Skin of body (tissue), 2 donors: Measurements from ENCODE around the gene UBE2E1. TPM values are rescaled to one million over a fixed set of nuclear protein-coding genes. Genes with fewer than 3 reads are reported as not detected.

Experiments used
- DNase-seq: peaks from one replicate; lab custom pipeline; 2025; lab: John Stamatoyannopoulos, UW
- total RNA-seq: library from RNA; depleted of rRNA; stranded (reverse); fragments of >200 nt; gene quantifications from one replicate; pipeline ENCODE4 v1.2.3, GENCODE V29; 2014

Gene UBE2E1
- total RNA-seq: 74.1 TPM

GRCh38 chr3:23805633-23806533 is at the start of gene UBE2E1:
TSS of gene UBE2E1 (plus strand) at chr3:23805955. CDS start at chr3:23807270, 1,315 bp downstream.
- peak; percentile 58 for DNase-seq

DNA sequence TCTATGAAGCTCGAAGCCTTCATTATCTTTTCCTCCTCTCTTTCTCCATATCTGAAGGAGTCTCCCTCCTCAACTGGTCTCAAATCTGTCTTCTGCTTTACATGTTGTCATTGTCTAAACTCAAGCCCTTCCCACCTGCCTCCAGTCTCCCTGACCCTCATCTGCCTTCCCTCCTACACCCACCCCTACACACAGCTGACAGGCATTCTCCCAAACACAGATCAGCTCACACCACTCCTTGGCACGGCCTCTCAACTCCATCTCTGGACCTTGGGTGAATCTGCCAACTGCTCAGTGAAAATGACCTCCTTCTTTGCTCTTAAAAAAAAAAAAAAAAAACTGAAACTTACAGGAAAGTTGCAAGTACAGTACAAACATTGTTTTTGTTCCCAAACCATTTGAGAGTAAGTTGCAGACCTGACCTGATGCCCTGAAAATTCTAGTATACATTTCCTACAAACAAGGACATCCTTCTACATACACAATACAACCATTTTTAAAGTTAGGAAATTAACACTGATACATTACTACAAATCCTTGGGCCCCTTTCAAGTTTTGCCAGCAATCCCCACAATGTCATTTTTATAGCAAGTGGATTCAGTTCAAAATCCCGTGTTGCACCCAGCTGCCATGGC is 49.4 kb upstream of the UBE2E1 start:
- DNase-seq: no peak

GRCh38 chr3:23758253-23758838 is 47.4 kb upstream of the UBE2E1 start:
- no peak for DNase-seq

GRCh38 chr3:23760325-23760724 is 45.4 kb upstream of the UBE2E1 start:
- DNase-seq: no peak

DNA sequence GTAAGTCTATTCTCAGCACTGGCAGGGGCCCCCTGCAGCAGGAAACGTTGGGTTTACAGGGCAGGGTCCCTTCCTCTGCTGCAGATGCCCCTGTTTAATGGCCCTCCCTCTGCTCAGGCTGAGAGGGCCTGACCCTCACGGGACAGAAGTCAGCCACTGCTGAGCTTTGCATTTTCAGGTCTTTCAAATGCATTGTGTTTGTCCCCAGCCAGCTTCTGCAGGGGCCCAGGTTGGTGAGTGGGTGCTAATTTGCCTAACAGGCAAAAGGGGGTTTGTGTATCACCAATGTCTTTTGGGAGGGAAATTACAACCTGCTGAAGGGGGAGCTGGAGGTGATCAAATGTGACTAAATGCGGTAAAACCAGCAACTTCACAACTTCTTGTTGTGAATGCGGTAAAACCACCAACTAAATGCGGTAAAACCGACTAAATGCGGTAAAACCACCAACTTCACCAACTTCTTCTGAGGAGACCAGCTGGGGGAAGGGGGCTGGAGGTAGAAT is 44.8 kb upstream of the UBE2E1 start:
- DNase-seq: no peak

GRCh38 chr3:23761440-23761896 is 44.3 kb upstream of the UBE2E1 start:
- no peak for DNase-seq

GRCh38 chr3:23762214-23762613 is 43.5 kb upstream of the UBE2E1 start:
- DNase-seq: no peak

GRCh38 chr3:23762759-23763477 is 42.8 kb upstream of the UBE2E1 start:
- DNase-seq: peak; percentile 73

DNA sequence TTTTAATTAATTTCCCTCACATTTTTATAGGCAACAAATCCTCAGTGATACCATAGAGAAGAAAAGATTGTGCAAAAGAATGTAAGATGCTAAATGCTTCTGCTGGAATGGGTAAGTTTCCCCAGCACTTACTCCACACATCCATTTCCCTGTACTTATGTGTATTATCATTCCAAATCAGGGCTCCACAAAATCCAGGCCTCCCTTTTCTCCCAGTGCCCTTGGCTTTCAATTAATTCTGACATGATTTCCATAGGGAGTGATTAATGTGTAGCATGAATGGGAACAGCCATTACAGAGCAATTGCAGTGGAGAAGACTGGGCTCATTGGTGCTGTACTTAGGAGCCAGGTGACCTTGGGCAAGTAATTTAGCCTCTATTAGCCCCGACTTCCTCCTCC is 41.3 kb upstream of the UBE2E1 start:
- no peak for DNase-seq

GRCh38 chr3:23767546-23767945 is 38.2 kb upstream of the UBE2E1 start:
- DNase-seq: no peak

DNA sequence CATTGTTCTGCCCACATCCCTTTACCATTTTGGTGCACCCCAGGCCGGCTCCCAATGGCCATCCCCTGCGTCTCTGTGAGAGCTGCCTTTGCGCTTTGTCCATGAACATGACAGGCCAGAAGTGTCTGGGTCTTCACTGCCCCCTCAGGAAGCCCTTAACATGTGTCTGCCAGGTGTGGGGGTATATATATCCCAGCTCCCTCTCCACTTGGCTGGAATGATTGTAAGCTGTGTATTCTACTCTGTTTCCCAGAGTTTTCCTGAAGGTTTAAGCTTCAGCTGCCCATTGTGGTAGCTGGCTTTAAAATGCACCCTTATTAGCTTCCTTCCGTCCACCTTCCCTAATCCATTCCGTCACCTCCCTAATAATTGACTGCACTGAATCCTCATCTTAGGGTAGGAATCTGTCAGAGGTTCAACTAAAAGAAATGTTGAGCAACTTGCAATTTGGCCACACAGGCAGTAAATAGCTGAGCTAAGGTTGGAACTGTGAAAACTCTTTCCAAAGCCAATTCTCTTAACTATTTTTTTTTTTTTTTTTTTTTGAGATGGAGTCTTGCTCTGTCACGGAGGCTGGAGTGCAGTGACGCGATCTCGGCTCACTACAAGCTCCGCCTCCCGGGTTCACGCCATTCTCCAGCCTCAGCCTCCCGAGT is 30.4 kb upstream of the UBE2E1 start:
- DNase-seq: no peak

DNA sequence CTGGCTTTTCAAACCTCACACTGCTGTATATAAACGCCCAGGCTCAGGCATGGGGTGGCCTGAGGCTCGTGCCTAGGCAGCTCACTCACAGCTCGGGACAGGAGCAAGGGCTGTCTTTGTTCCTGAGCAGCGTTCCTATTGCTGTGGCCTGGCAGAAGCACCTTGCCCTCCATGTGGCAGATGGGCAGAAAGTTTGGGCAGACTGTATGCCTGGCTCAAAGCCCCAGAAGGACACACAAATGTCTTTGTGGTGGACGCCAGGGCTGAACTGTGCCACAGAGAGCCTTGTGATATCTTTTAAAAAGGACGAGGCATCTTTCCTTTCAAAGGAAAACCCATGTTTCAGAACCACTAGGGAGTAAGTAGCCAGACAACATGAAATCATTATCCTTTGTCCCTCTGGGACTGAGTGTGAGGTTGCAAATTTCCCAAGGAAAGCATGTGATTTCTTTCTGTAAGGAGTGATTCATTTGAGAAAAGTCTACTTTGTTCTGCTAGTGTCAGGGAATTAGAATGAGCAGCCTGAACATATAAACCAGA is 29.3 kb upstream of the UBE2E1 start:
- no peak for DNase-seq

DNA sequence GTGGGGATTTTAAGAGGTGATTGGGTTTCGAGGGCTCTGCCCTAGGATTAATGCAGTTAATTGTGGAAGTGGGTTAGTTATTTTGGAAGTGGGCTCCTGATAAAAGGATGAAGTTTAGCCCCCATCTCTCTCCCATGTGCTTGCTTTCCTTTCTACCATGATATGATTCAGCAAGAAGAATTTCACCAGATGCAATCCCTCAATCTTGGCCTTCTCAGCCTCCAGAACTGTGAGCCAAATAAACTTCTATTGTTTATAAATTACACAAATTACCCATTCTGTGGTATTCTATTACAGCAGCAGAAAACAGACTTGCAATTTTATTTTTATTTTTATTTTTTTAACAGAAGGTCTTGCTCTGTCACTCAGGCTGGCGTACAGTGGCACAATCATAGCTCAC is 27.3 kb upstream of the UBE2E1 start:
- DNase-seq: no peak

- DNase-seq: no peak
These were observed 25.9 kb upstream of the UBE2E1 start for GRCh38 chr3:23779841-23780240.

DNA sequence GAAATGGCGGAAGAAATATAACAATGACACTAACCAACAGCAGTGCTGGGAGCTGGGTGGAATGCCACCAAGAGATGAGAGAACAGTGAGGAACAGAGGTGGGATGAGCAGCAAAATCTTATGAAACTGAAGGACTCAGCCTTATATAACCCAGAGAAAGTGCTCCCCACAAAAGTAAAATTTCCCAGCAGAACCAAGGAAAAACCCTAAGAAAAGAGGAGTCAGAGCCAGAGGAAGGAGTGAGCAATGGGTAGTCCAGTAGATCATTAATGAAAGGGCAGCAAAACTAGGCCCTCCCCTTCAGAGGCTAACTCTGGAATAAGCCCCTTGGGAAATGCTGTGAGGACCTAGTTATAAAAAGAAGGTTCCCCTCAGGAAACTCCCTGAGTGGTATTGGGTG is 24.7 kb upstream of the UBE2E1 start:
- DNase-seq: no peak

DNA sequence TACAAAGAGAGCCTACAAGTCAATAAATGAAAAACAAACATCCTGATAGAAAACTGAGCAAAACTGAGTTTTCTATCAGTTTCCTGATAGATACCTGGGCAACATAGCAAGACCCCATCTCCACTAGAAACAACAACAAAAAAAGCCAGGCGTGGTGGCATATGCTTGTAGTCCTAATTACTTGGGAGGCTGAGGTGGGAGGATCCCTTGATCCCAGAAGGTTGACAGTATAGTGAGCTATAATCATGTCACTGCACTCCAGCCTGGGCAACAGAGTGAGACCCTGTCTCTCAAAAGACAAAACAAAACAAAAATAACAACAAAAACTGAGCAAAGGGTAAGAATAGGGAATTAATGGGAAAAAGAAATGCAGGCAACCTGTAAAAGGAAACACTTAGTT is 23.9 kb upstream of the UBE2E1 start:
- no peak for DNase-seq

DNA sequence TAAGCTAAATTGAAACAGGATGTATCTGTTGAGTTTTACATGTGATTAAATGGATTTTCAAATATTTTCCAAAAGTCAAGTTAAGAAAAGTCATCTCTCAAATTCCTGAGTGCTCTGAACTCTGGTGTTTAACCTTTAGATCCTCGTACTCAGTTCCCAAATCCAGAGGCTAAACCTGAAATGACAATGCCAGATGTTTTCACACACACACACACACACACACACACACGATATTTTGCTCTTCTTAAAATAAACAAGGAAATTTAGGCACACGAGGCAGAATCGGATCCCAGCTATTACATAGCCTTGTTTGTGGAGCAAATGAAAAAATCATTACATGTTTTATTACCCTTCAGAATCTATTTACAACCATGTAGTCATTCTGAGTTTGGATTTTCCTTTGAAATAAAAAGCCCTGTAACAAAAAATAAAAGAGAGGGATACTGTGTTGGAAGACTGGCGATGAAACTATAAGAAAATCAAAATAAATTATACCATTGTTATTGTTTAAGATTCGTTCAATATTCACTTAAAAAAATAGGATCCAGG is 20.6 kb upstream of the UBE2E1 start:
- DNase-seq: no peak

DNA sequence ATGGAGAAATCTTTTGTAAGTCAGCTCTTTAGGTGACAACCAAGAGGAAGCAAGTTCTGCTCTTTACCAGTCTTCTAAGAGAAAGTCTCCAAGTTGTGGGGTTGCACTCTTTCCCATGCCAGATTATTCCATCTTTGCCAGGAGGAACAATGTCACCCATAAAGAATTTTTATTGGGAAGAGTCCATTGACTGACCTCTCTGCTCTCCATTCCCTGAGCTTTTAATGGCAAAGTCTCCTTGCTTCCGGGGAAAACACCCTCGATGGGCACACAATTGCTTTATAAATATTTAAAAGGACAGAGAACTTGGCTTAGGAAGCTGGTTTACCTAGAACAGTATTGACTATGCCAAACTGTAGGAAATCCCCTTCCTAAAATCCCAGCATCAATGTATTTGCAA is 19.9 kb upstream of the UBE2E1 start:
- no peak for DNase-seq

GRCh38 chr3:23791678-23792077 is 14.1 kb upstream of the UBE2E1 start:
- no peak for DNase-seq

DNA sequence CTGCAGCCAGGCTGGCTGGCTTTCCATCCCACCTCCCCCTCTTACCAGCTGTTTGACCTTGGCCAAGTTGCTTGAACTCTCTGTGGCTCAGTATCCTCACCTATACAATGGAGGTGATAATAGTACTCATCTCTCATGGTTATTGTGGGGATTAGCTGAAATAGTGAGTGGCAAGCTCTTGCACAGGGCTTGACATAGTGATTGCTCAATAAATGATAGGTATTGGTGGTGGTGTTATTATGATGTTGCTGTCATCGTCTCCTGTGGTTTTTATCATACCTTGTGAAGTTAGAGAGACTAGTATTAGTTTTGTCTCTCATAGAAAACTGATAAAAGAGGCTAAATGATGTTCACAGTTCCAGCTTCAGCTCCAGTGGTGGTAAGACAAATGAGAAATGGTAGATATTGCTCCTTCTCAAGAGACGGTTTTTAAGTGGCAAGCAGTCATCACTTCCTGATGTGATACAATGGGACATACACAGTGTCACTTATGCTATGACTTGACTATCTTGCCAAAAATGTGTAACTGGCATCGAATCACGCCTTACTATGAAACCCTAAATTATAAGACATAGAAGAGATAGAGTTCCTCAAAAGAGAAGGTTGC is 12.1 kb upstream of the UBE2E1 start:
- DNase-seq: no peak
